K562 (cell line): ENCODE data around the gene SLC16A13. TPM values are rescaled to one million over a fixed set of nuclear protein-coding genes. Genes with fewer than 3 reads are reported as not detected.

Experiments
- ATAC-seq: fragments of 200-7000 bp; cut with Tn5 transposase; 3 replicates; pipeline ENCODE4 v1.9.1; 2020; ENCODE audit warnings: moderate library complexity
- BruUV-seq: library from RNA; stranded (reverse); fragments of 400-500 nt; replicated peaks from 2 replicates; lab custom pipeline; 2021; lab: Mats Ljungman, UMichigan
- CTCF ChIA-PET: fragments of 300-600 bp; formaldehyde crosslinking; extraction: SDS; loops from one replicate; lab custom pipeline; 2021; ENCODE audit warnings: low intra/inter-chr PET ratio; lab: Yijun Ruan, JAX
- POLR2A ChIA-PET: fragments of 300-600, 350-650 bp; sonication (Branson Sonifier 250); formaldehyde crosslinking; extraction: SDS; loops from one replicate; lab custom pipeline; 2021; ENCODE audit warnings: antibody characterized with exemption, inconsistent platforms; lab: Yijun Ruan, JAX
- DNase-seq, 4 experiments: peaks; one replicate each; pipeline versions ENCODE4 v3.0.0 to v3.0.0-alpha.2; 2011 to 2018; ENCODE audit warnings: low spot score in 3 of 4, mixed read lengths in 3 of 4; ENCODE audit errors: extremely low read depth in 1 of 4
- FAIRE-seq: peaks from 2 replicates; lab custom pipeline; 2011; peaks lifted over from hg19 to GRCh38; lab: Jason Lieb, UNC
- H2AFZ ChIP-seq: 2 replicates; pipeline ENCODE4 v1.6.0; 2011; ENCODE audit warnings: low read depth, low read length, control low read depth, inconsistent platforms
- H3K27ac ChIP-seq: fragments of 200-600 bp; 3 replicates; pipeline ENCODE4 v1.8.0; 2011; ENCODE audit warnings: low read depth, mild to moderate bottlenecking, control low read depth, inconsistent platforms, low read length, moderate library complexity, mixed read lengths; ENCODE audit errors: extremely low read depth
- H3K27me3 ChIP-seq, 2 experiments: fragments of 300-600 bp in 1 of 2; 2 replicates in 1 of 2; 3 replicates in 1 of 2; pipeline versions ENCODE4 v1.6.0 to v1.8.0; 2011; ENCODE audit warnings: inconsistent platforms in 2 of 2, low read length in 2 of 2, mild to moderate bottlenecking in 1 of 2, mixed read lengths in 1 of 2, moderate library complexity in 1 of 2; ENCODE audit not compliant: control insufficient read depth in 2 of 2, insufficient read depth in 2 of 2
- H3K36me3 ChIP-seq: fragments of 300-600 bp; 3 replicates; pipeline ENCODE4 v1.8.0; 2011; ENCODE audit warnings: mild to moderate bottlenecking, low read length, inconsistent platforms; ENCODE audit not compliant: control insufficient read depth, insufficient read depth
- H3K4me1 ChIP-seq, 2 experiments: fragments of 200-600 bp in 1 of 2; replicated peaks in 1 of 2; 2 replicates in 1 of 2; 3 replicates in 1 of 2; pipeline versions ENCODE4 v1.5.1 to v1.8.0; 2011; ENCODE audit warnings: inconsistent platforms in 2 of 2, low read length in 2 of 2, mild to moderate bottlenecking in 1 of 2, mixed read lengths in 1 of 2, moderate library complexity in 1 of 2; ENCODE audit not compliant: control insufficient read depth in 2 of 2, insufficient read depth in 2 of 2
- H3K4me2 ChIP-seq: 2 replicates; pipeline ENCODE4 v1.6.1; 2011; ENCODE audit warnings: low read length, control low read depth, inconsistent platforms, mixed read lengths; ENCODE audit not compliant: insufficient read depth
- H3K4me3 ChIP-seq: fragments of 200-600 bp; sonication (generic), shearing (Covaris generic); 2 replicates; pipeline ENCODE4 v1.5.1; 2016; ENCODE audit warnings: control low read depth, inconsistent platforms
- H3K79me2 ChIP-seq: fragments of 200-600 bp; 3 replicates; pipeline ENCODE4 v1.8.0; 2011; ENCODE audit warnings: low read length, inconsistent platforms; ENCODE audit not compliant: control insufficient read depth, insufficient read depth
- H3K9ac ChIP-seq, 2 experiments: 2 replicates each; pipeline versions ENCODE4 v1.6.0 to v1.6.1; 2011; ENCODE audit warnings: low read depth in 2 of 2, low read length in 2 of 2, control low read depth in 1 of 2, inconsistent platforms in 1 of 2, mild to moderate bottlenecking in 1 of 2, mixed read lengths in 1 of 2; ENCODE audit not compliant: insufficient read depth in 1 of 2
- H3K9me1 ChIP-seq: one replicate; pipeline ENCODE4 v1.6.0; 2011; ENCODE audit warnings: inconsistent platforms, mild to moderate bottlenecking, low read length, moderate library complexity; ENCODE audit not compliant: control insufficient read depth, insufficient read depth
- H3K9me3 ChIP-seq: replicated peaks from 2 replicates; pipeline ENCODE4 v1.5.1; 2011; ENCODE audit warnings: low read depth, low read length, inconsistent platforms; ENCODE audit not compliant: control insufficient read depth, insufficient read depth
- H4K20me1 ChIP-seq: replicated peaks from 2 replicates; pipeline ENCODE4 v1.6.1; 2011; ENCODE audit warnings: low read length, inconsistent platforms, mixed read lengths; ENCODE audit not compliant: control insufficient read depth, insufficient read depth
- CBFA2T3 ChIP-seq: fragments of 450-650 bp; IDR thresholded peaks from 2 replicates; pipeline ENCODE4 v1.6.1; 2017
- DLX4 ChIP-seq: fragments of 250-450 bp; sonication (Bioruptor Pico); IDR thresholded peaks from 2 replicates; pipeline ENCODE4 v1.6.1; 2021; ENCODE audit warnings: mild to moderate bottlenecking
- TEAD1 ChIP-seq, 2 experiments: fragments of 450-650 bp in 1 of 2; sonication (generic) in 1 of 2; formaldehyde crosslinking; IDR thresholded peaks; 2 replicates each; pipeline versions ENCODE4 v1.4.0 to v1.8.0; 2020 to 2022; ENCODE audit warnings: mild to moderate bottlenecking in 2 of 2, missing genetic modification reagents in 1 of 2
- WGBS: fragments of 100-300 bp; shearing (Covaris generic); methylation state at CpG from one replicate; pipeline ENCODE4 v1.1.6; 2016; ENCODE audit warnings: low coverage, mixed read lengths; ENCODE audit not compliant: insufficient coverage; ENCODE audit errors: missing lambda C conversion rate; 5-methylcytosine and 5-hydroxymethylcytosine counted together
- in situ Hi-C: fragments of 300-500 bp; cut with MboI; formaldehyde crosslinking; loops from 4 replicates; pipeline ENCODE4 v1.15.0; 2018; ENCODE audit warnings: inconsistent platforms, mixed read lengths
- intact Hi-C: fragments of 100-400 bp; cut with micrococcal nuclease; formaldehyde crosslinking; loops from 2 replicates; pipeline ENCODE4 v1.14.2; 2022
- polyA plus RNA-seq, 8 experiments: library from polyadenylated mRNA; depleted of rRNA in 4 of 8; stranded (reverse) in 5 of 8; unstranded in 3 of 8; fragments of >200 nt; fragmentation: Nextera tagmentation in 2 of 8; fragmentation: Illumina TruSeq in 1 of 8; extraction: Ambion mirVana in 2 of 8; extraction: Trizol in 1 of 8; gene quantifications; 2 replicates each; pipeline versions ENCODE4 v1.2.1 to v1.2.3, GENCODE V29; 2011 to 2014; ENCODE audit warnings: inconsistent platforms in 1 of 8, missing spikeins in 1 of 8
- total RNA-seq, 7 experiments: library from RNA; depleted of rRNA in 6 of 7; stranded (reverse); fragments of >200 nt in 6 of 7; fragmentation: Illumina TruSeq in 2 of 7; extraction: Trizol in 2 of 7; gene quantifications; 2 replicates each; pipeline versions ENCODE4 v1.2.1 to v1.2.3, GENCODE V29; 2011 to 2021; ENCODE audit warnings: low replicate concordance in 1 of 7

SLC16A13 gene
- total and polyA plus RNA-seq, 9 of the 15 experiments (the other 6 are each of a cell fraction or from before 2014, with no cell fraction given): 0.04 to 5.6 (median 0.87) TPM

DNA sequence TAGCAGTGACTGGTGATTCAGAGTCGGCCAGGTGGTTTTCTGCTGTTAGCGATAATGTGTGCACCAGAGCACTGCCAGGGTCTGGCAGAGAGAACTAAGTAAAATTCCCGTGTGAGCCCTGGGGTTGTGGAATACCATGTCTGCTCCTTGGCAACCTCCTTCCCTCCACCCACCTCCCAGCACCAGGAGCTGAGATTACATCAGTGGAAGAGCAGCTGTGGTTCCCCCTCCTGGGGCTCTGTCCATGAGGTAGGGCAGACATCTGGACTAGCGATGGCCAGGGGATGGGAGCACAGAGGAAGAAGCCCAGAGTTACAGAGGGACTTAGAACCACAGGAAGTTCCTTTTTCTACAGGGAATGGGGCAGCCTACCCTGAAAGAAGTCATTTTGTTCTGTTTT is 28.4 kb downstream of the SLC16A13 start:
- BruUV-seq: no TSS peak
- FAIRE-seq: no peak
- H3K9me1 ChIP-seq: no peaks in the 10 kb centered on the region
- POLR2A ChIA-PET: no interaction called here
- no peak for TF ChIP-seq DLX4
- TF ChIP-seq CBFA2T3: 0 out of 2 replicates have a peak, but pooled peaks have one; percentile 5
- TF ChIP-seq, all 486 proteins: peak for 1
- ATAC-seq (no peak), DNase-seq (no peak)
- Histone ChIP-seq H3K4me1 (no peaks in the 10 kb centered on the region), H3K4me3 (no peak overlapping the region), H3K36me3 (no peaks in the 10 kb centered on the region), H4K20me1 (0 out of 2 replicates have a peak, but pooled peaks cover 2% of the 10 kb centered on the region), H3K27ac (no peak overlapping the region), H3K79me2 (no peaks in the 10 kb centered on the region), H3K9me3 (no peaks in the 10 kb centered on the region), H3K9ac (no peak overlapping the region), H2AFZ (no peak overlapping the region), H3K4me2 (no peak overlapping the region), H3K27me3 (peaks cover 0 to 32% of the 10 kb centered on the region in 2 experiments; a peak in 4 of 5 replicates)
- CTCF ChIA-PET: no interaction called here
- intact Hi-C loops (no loop called here), in situ Hi-C loops (no loop called here)
- WGBS: 13% methylated on average over 4 of the region's 4 CpGs

GRCh38 chr17:7067198-7067597 is 31.4 kb downstream of the SLC16A13 start:
- H3K4me2 ChIP-seq: no peak overlapping the region
- H3K9me3 ChIP-seq: no peaks in the 10 kb centered on the region
- no peaks in the 10 kb centered on the region for H4K20me1 ChIP-seq
- H3K4me3 ChIP-seq: no peak overlapping the region
- no peaks in the 10 kb centered on the region for H3K4me1 ChIP-seq
- DNase-seq (no peak), ATAC-seq (no peak), FAIRE-seq (no peak)
- H3K36me3 ChIP-seq: no peaks in the 10 kb centered on the region
- H2AFZ ChIP-seq: no peak overlapping the region
- no peaks in the 10 kb centered on the region for H3K9me1 ChIP-seq
- CTCF ChIA-PET: no interaction called here
- H3K27ac ChIP-seq: no peak overlapping the region
- H3K9ac ChIP-seq: no peak overlapping the region
- POLR2A ChIA-PET: interaction anchor here (0.5 kb wide), 1 partner anchor 419 kb away, joined by 3 read pairs; no protein-coding TSS in a partner anchor
- in situ Hi-C loops: no loop called here
- BruUV-seq: no TSS peak
- H3K79me2 ChIP-seq: no peaks in the 10 kb centered on the region
- intact Hi-C loops: no loop called here
- H3K27me3 ChIP-seq: peaks cover 0 to 48% of the 10 kb centered on the region in 2 experiments
- TF ChIP-seq TEAD1 (CRISPR knock-in tag; IDR thresholded peaks at IDR 0.05): no peak
- TF ChIP-seq, all 486 proteins: peak for 0
- 0% methylated on average over 1 of the region's 1 CpG for WGBS
